ENCODE data around the gene TAMM41. TPM values are rescaled to one million over a fixed set of nuclear protein-coding genes. Genes with fewer than 3 reads are reported as not detected.

TAMM41 gene
- total and polyA plus RNA-seq, 9 of the 15 experiments (the other 6 are each of a cell fraction or from before 2014, with no cell fraction given): 8.6 to 74.6 (median 29.3) TPM

- Histone ChIP-seq H4K20me1 (replicated peaks; ENCODE audit: control insufficient read depth, insufficient read depth, low read length) (no peaks in the 10 kb centered on the region), H3K9me1 (ENCODE audit: control insufficient read depth, insufficient read depth, low read length) (no peaks in the 10 kb centered on the region), H3K79me2 (ENCODE audit: control insufficient read depth, insufficient read depth, low read length) (no peaks in the 10 kb centered on the region), H3K27me3 (ENCODE audit: control insufficient read depth in 2 of 2, insufficient read depth in 2 of 2, low read length in 2 of 2) (no peaks in the 10 kb centered on the region), H3K4me3 (no peak overlapping the region), H3K9me3 (replicated peaks; ENCODE audit: control insufficient read depth, insufficient read depth, low read depth, low read length) (no peaks in the 10 kb centered on the region), H3K27ac (ENCODE audit: extremely low read depth, low read depth, low read length) (no peak overlapping the region), H3K4me2 (ENCODE audit: insufficient read depth, low read length) (no peak overlapping the region), H3K36me3 (ENCODE audit: control insufficient read depth, insufficient read depth, low read length) (peaks cover 76% of the 10 kb centered on the region; the same call in 2 of the 3 replicates), H3K4me1 (replicated peaks in 1 of 2; ENCODE audit: control insufficient read depth in 2 of 2, insufficient read depth in 2 of 2, low read length in 2 of 2) (no peaks in the 10 kb centered on the region), H2AFZ (ENCODE audit: low read depth, low read length) (no peak overlapping the region), H3K9ac (ENCODE audit: insufficient read depth in 1 of 2, low read depth in 2 of 2, low read length in 2 of 2) (no peak overlapping the region)
- WGBS (ENCODE audit: insufficient coverage, low coverage, missing lambda C conversion rate): 85% methylated on average over 5 of the region's 5 CpGs
- no TSS peak for BruUV-seq (replicated peaks)
- TF ChIP-seq E2F1 (CRISPR knock-in tag; IDR thresholded peaks at IDR 0.05) (no peak), RHOXF2B (CRISPR knock-in tag; conservative IDR thresholded peaks at IDR 0.05) (no peak), CREB1 (IDR thresholded peaks at IDR 0.05) (no peak), CREB1 (CRISPR knock-in tag; IDR thresholded peaks at IDR 0.05) (no peak), MEIS2 (IDR thresholded peaks at IDR 0.05; ENCODE audit: partially characterized antibody) (no peak), SMARCC2 (IDR thresholded peaks at IDR 0.05; ENCODE audit: low read depth) (no peak), ZBTB11 (CRISPR knock-in tag; IDR thresholded peaks at IDR 0.05) (no peak), ZC3H4 (CRISPR knock-in tag; IDR thresholded peaks at IDR 0.05; ENCODE audit: borderline replicate concordance) (no peak), ZC3H11A (IDR thresholded peaks at IDR 0.05; ENCODE audit: low read depth, low read length) (no peak)
- ChIA-PET POLR2A (interaction anchor here (1.0 kb wide), 1 partner anchor 10 kb away, joined by 3 read pairs; no protein-coding TSS in a partner anchor), CTCF (ENCODE audit: low intra/inter-chr PET ratio) (no interaction called here)
- in situ Hi-C loops (cut with MboI) (no loop called here), intact Hi-C loops (cut with micrococcal nuclease) (no loop called here)
- DNase-seq (ENCODE audit: extremely low read depth in 1 of 4, low spot score in 3 of 4) (no peak), FAIRE-seq (no peak), ATAC-seq (no peak)
These were observed 39.0 kb downstream of the TAMM41 start for GRCh38 chr3:11807686-11808085.

Measured in K562 (cell line).